Measurements from ENCODE around the gene ATXN2L. TPM values are rescaled to one million over a fixed set of nuclear protein-coding genes. Genes with fewer than 3 reads are reported as not detected.

The ATXN2L gene
- 51.1 and 69.8 TPM in 2 replicates for total RNA-seq

GRCh38 chr16:28822520-28823290, at the start of gene ATXN2L:
ATXN2L (plus strand) TSS chr16:28822999; CDS start chr16:28823260, 261 bp downstream.

GRCh38 chr16:28846080-28846932, 23.5 kb downstream of the ATXN2L start, which contains the start of gene TUFM:
TUFM (minus strand) TSS chr16:28846348; CDS start chr16:28846269, 79 bp downstream.

GRCh38 chr16:28878083-28878926, 55.5 kb downstream of the ATXN2L start, which contains the start of gene ATP2A1:
ATP2A1 (plus strand) TSS chr16:28878488; CDS start chr16:28878672, 184 bp downstream.

Other genes with a start within 250 kb of the ATXN2L start
- gene SULT1A2, start 225.9 kb upstream of the ATXN2L start, total RNA-seq, result 2.7 and 3.1 TPM in 2 replicates
- 28.6 and 35.3 TPM in 2 replicates for gene SULT1A1, start 213.0 kb upstream of the ATXN2L start, total RNA-seq
- 0.06 TPM in 1 of 2 replicates, not detected in the other for gene NPIPB8, start 184.9 kb upstream of the ATXN2L start, total RNA-seq
- gene EIF3C, start 111.5 kb upstream of the ATXN2L start, total RNA-seq, result 304 and 379 TPM in 2 replicates
- gene NPIPB9, start 71.2 kb upstream of the ATXN2L start, total RNA-seq, result 1.0 TPM in 1 of 2 replicates, not detected in the other
- 116 and 129 TPM in 2 replicates for gene TUFM, start 23.3 kb downstream of the ATXN2L start, total RNA-seq
- gene SH2B1, start 40.8 kb downstream of the ATXN2L start, total RNA-seq, result 20.7 and 28.6 TPM in 2 replicates
- not detected in 2 replicates for gene ATP2A1, start 55.5 kb downstream of the ATXN2L start, total RNA-seq
- 18.1 and 27.3 TPM in 2 replicates for gene RABEP2, start 102.2 kb downstream of the ATXN2L start, total RNA-seq
- gene CD19, start 109.0 kb downstream of the ATXN2L start, total RNA-seq, result not detected in 2 replicates
- gene NFATC2IP, start 127.9 kb downstream of the ATXN2L start, total RNA-seq, result 9.5 and 14.2 TPM in 2 replicates
- 30.3 and 33.2 TPM in 2 replicates for gene SPNS1, start 151.8 kb downstream of the ATXN2L start, total RNA-seq
- gene LAT, start 162.1 kb downstream of the ATXN2L start, total RNA-seq, result 0.56 and 0.93 TPM in 2 replicates

Measured in cardiac ventricle fibroblast (primary cell).